MM.1S (cell line): ENCODE data around the gene RHOBTB1.

ENCODE experiments used
- DNase-seq: peaks from one replicate; pipeline ENCODE4 v3.0.0-alpha.2; 2015
- H2AFZ ChIP-seq: fragments of 300-600 bp; sonication (generic); 2 replicates; pipeline ENCODE4 v1.6.0; 2016; ENCODE audit warnings: antibody characterized with exemption, low read length
- H3F3A ChIP-seq: fragments of 300-600 bp; sonication (generic); 2 replicates; pipeline ENCODE4 v1.6.1; 2016; ENCODE audit warnings: mild to moderate bottlenecking, antibody characterized with exemption, low read length, moderate library complexity, mixed read lengths; ENCODE audit not compliant: insufficient read depth
- H3K27ac ChIP-seq: fragments of 300-600 bp; sonication (generic); 2 replicates; pipeline ENCODE4 v1.5.1; 2016; ENCODE audit warnings: mild to moderate bottlenecking, low read length
- H3K27me3 ChIP-seq: fragments of 300-600 bp; sonication (generic); replicated peaks from 2 replicates; pipeline ENCODE4 v1.6.0; 2016; ENCODE audit warnings: low read length; ENCODE audit not compliant: insufficient read depth
- H3K36me3 ChIP-seq: fragments of 300-600 bp; sonication (generic); replicated peaks from 2 replicates; pipeline ENCODE4 v1.6.1; 2016; ENCODE audit warnings: mild to moderate bottlenecking, low read length, mixed read lengths; ENCODE audit not compliant: insufficient read depth
- H3K4me1 ChIP-seq: fragments of 300-600 bp; sonication (generic); 2 replicates; pipeline ENCODE4 v1.6.1; 2016; ENCODE audit warnings: low read length, mixed read lengths
- H3K4me2 ChIP-seq: fragments of 300-600 bp; sonication (generic); 2 replicates; pipeline ENCODE4 v1.6.0; 2016; ENCODE audit warnings: low read depth, low read length
- H3K4me3 ChIP-seq: fragments of 300-600 bp; sonication (generic); 2 replicates; pipeline ENCODE4 v1.5.1; 2016; ENCODE audit warnings: low read length, mixed read lengths
- H3K79me2 ChIP-seq: fragments of 300-600 bp; sonication (generic); 2 replicates; pipeline ENCODE4 v1.6.1; 2016; ENCODE audit warnings: mixed run types, low read length, mixed read lengths
- H3K9ac ChIP-seq: fragments of 300-600 bp; sonication (generic); 2 replicates; pipeline ENCODE4 v1.6.1; 2016; ENCODE audit warnings: low read length, mixed read lengths
- H3K9me2 ChIP-seq: fragments of 300-600 bp; sonication (generic); replicated peaks from 2 replicates; pipeline ENCODE4 v1.6.1; 2016; ENCODE audit warnings: mild to moderate bottlenecking, low read length, mixed read lengths; ENCODE audit not compliant: insufficient read depth
- H3K9me3 ChIP-seq: fragments of 300-600 bp; sonication (generic); replicated peaks from 2 replicates; pipeline ENCODE4 v1.6.1; 2016; ENCODE audit warnings: mild to moderate bottlenecking, low read length, mixed read lengths; ENCODE audit not compliant: insufficient read depth
- H4K20me1 ChIP-seq: fragments of 300-600 bp; sonication (generic); 2 replicates; pipeline ENCODE4 v1.6.1; 2016; ENCODE audit warnings: mild to moderate bottlenecking, low read length, moderate library complexity, mixed read lengths; ENCODE audit not compliant: insufficient read depth
- CTCF ChIP-seq: fragments of 300-600 bp; sonication (generic); IDR thresholded peaks from 2 replicates; pipeline ENCODE4 v1.5.1; 2016; ENCODE audit warnings: antibody characterized with exemption, low read length, mixed read lengths
- EZH2 ChIP-seq: fragments of 300-600 bp; sonication (generic); optimal IDR thresholded peaks from 2 replicates; pipeline ENCODE3; 2017; ENCODE audit warnings: low read depth, mild to moderate bottlenecking, antibody characterized with exemption, low read length, mixed read lengths
- EZH2phosphoT487 ChIP-seq: fragments of 300-600 bp; sonication (generic); IDR thresholded peaks from 2 replicates; pipeline ENCODE4 v1.6.1; 2018; ENCODE audit warnings: antibody characterized with exemption, low read length

Gene RHOBTB1

GRCh38 chr10:60849217-60849616 lies 94.8 kb downstream of the RHOBTB1 start:
- no peaks in the 10 kb centered on the region for H3K36me3 ChIP-seq
- no peaks in the 10 kb centered on the region for H4K20me1 ChIP-seq
- no peaks in the 10 kb centered on the region for H3K27me3 ChIP-seq
- no peak overlapping the region for H3K4me2 ChIP-seq
- no peak overlapping the region for H2AFZ ChIP-seq
- H3K9me3 ChIP-seq, result no peaks in the 10 kb centered on the region
- no peaks in the 10 kb centered on the region for H3F3A ChIP-seq
- no peak for DNase-seq
- H3K27ac ChIP-seq, result no peak overlapping the region
- H3K4me3 ChIP-seq, result no peak overlapping the region
- H3K9ac ChIP-seq, result no peak overlapping the region
- TF ChIP-seq CTCF (no peak), EZH2 (no peak), EZH2phosphoT487 (no peak)
- no peaks in the 10 kb centered on the region for H3K79me2 ChIP-seq
- H3K4me1 ChIP-seq, result no peaks in the 10 kb centered on the region
- no peaks in the 10 kb centered on the region for H3K9me2 ChIP-seq

GRCh38 chr10:60848680-60849079 lies 95.3 kb downstream of the RHOBTB1 start:
- no peak for TF ChIP-seq EZH2
- no peak overlapping the region for H2AFZ ChIP-seq
- no peak overlapping the region for H3K27ac ChIP-seq
- no peak overlapping the region for H3K4me3 ChIP-seq
- no peaks in the 10 kb centered on the region for H4K20me1 ChIP-seq
- H3K9ac ChIP-seq, result no peak overlapping the region
- no peaks in the 10 kb centered on the region for H3K36me3 ChIP-seq
- no peaks in the 10 kb centered on the region for H3K4me1 ChIP-seq
- H3F3A ChIP-seq, result no peaks in the 10 kb centered on the region
- DNase-seq, result no peak
- no peaks in the 10 kb centered on the region for H3K9me3 ChIP-seq
- no peaks in the 10 kb centered on the region for H3K9me2 ChIP-seq
- no peaks in the 10 kb centered on the region for H3K79me2 ChIP-seq
- no peaks in the 10 kb centered on the region for H3K27me3 ChIP-seq
- no peak overlapping the region for H3K4me2 ChIP-seq

GRCh38 chr10:60848126-60848525 lies 95.9 kb downstream of the RHOBTB1 start:
- Histone ChIP-seq H3K4me3 (no peak overlapping the region), H3K27ac (no peak overlapping the region), H3K9me2 (no peaks in the 10 kb centered on the region), H3K36me3 (no peaks in the 10 kb centered on the region), H3K9ac (no peak overlapping the region), H3K27me3 (no peaks in the 10 kb centered on the region), H3K79me2 (no peaks in the 10 kb centered on the region), H3K4me2 (no peak overlapping the region), H2AFZ (no peak overlapping the region), H4K20me1 (no peaks in the 10 kb centered on the region), H3F3A (no peaks in the 10 kb centered on the region), H3K4me1 (no peaks in the 10 kb centered on the region), H3K9me3 (no peaks in the 10 kb centered on the region)
- no peak for DNase-seq
- no peak for TF ChIP-seq EZH2phosphoT487
- no peak for TF ChIP-seq CTCF
- no peak for TF ChIP-seq EZH2

- Histone ChIP-seq H3K9me2 (no peaks in the 10 kb centered on the region), H3K27me3 (no peaks in the 10 kb centered on the region), H3K79me2 (no peaks in the 10 kb centered on the region), H3F3A (no peaks in the 10 kb centered on the region), H3K9ac (no peak overlapping the region), H3K4me3 (no peak overlapping the region), H3K9me3 (no peaks in the 10 kb centered on the region), H3K4me2 (no peak overlapping the region), H3K27ac (no peak overlapping the region), H4K20me1 (no peaks in the 10 kb centered on the region), H3K36me3 (no peaks in the 10 kb centered on the region), H3K4me1 (no peaks in the 10 kb centered on the region), H2AFZ (no peak overlapping the region)
- TF ChIP-seq EZH2phosphoT487 (no peak), EZH2 (no peak), CTCF (no peak)
- no peak for DNase-seq
Measured at GRCh38 chr10:60846173-60846572, 97.8 kb downstream of the RHOBTB1 start.
